Measurements from ENCODE around the gene ZZZ3. TPM values are rescaled to one million over a fixed set of nuclear protein-coding genes. Genes with fewer than 3 reads are reported as not detected.
A peak's percentile ranks its signal among the peaks of the same experiment; 100 is the strongest.
"Not testable (repeated sequence)": the region's sequence is repeated elsewhere in the genome, so short reads cannot be mapped to it uniquely, and the experiment has no call there.

The ZZZ3 gene
- total RNA-seq, 5 donors from 2014 or later (not counting 1 experiment from before 2014, with no cell fraction given), result 48.6 to 64.2 (median 57.0) TPM

DNA sequence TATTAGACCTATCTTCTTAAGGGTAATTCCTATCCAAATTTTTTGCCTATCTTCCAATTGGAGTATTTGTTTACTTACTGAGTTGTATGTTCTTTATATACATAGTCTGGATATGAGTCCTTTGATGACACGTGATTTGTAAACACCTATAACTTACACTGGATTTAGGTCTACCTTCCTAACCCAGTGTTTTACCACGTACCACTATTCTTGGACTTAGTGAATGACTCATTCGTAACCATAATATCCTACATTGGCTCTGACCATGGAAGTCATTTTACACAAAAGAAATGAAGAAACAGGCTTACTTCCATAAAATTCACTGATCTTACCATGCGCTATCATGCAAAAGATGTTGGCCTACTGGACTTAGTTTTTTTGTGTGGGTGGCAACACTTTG, 23.9 kb upstream of the ZZZ3 start:
- no peaks in the 10 kb centered on the region for H3K4me1 ChIP-seq (ENCODE audit: control insufficient read depth in 1 of 2, extremely low read depth in 1 of 2, insufficient read depth in 2 of 2, low read length in 2 of 2)
- CTCF ChIA-PET, result no interaction called here
- ATAC-seq (replicated peaks in 1 of 4), result no peak
- H3K36me3 ChIP-seq (ENCODE audit: control insufficient read depth in 2 of 2, extremely low read depth in 1 of 2, insufficient read depth in 1 of 2, low read length in 1 of 2), result peaks cover 0 to 39% of the 10 kb centered on the region in 2 donors
- 95% methylated on average over 3 of the region's 4 CpGs for WGBS (ENCODE audit: insufficient coverage)
- no peak overlapping the region for H3K4me3 ChIP-seq (ENCODE audit: control insufficient read depth in 1 of 2, extremely low read depth in 1 of 2, low read length in 1 of 2)
- Mint-ChIP-seq H3K27me3 (no peaks in the 10 kb centered on the region), H3K4me1 (no peaks in the 10 kb centered on the region), H3K9me3 (no peaks in the 10 kb centered on the region), H3K27ac (no peak overlapping the region), H3K4me3 (no peak overlapping the region), H3K36me3 (peaks cover 46% of the 10 kb centered on the region)
- no peak overlapping the region for H3K27ac ChIP-seq (ENCODE audit: low read length)
- H3K27me3 ChIP-seq (replicated peaks in 1 of 2; ENCODE audit: control insufficient read depth in 2 of 2, extremely low read depth in 1 of 2, insufficient read depth in 2 of 2, low read length in 1 of 2), result no peaks in the 10 kb centered on the region
- POLR2A ChIA-PET, result no interaction called here
- no peak for DNase-seq
- no peaks in the 10 kb centered on the region for H3K9me3 ChIP-seq

DNA sequence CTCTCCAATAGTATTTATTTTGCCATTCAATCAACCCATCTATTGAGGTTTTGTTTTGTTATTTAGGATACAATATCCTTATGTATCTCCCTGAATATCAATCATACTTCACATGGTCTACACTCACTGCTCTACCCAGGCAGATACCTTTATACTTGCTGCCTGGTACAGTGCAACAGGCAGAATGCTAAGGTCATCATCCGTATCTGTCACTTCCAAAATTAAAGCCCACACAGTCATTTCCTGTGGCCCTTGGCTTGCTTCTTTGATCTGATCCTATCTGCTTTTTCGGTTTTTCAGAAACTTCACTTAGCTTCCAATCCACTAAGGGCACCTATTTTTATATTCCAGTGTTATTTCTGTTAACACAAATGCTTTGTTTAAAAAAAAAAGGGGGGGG, 22.3 kb upstream of the ZZZ3 start:
- ATAC-seq (replicated peaks in 1 of 4), result no peak
- no peak overlapping the region for H3K4me3 ChIP-seq (ENCODE audit: control insufficient read depth in 1 of 2, extremely low read depth in 1 of 2, low read length in 1 of 2)
- H3K4me3 Mint-ChIP-seq, result no peak overlapping the region
- H3K27me3 ChIP-seq (replicated peaks in 1 of 2; ENCODE audit: control insufficient read depth in 2 of 2, extremely low read depth in 1 of 2, insufficient read depth in 2 of 2, low read length in 1 of 2), result no peaks in the 10 kb centered on the region
- POLR2A ChIA-PET, result interaction anchor here in 1 of 2 donors (0.6 kb wide), 1 partner anchor 444 kb away, joined by 3 read pairs; no protein-coding TSS in a partner anchor
- CTCF ChIA-PET, result no interaction called here
- WGBS (ENCODE audit: insufficient coverage), result 67% methylated on average over 1 of the region's 2 CpGs
- H3K36me3 ChIP-seq (ENCODE audit: control insufficient read depth in 2 of 2, extremely low read depth in 1 of 2, insufficient read depth in 1 of 2, low read length in 1 of 2), result peaks cover 0 to 29% of the 10 kb centered on the region in 2 donors
- no peaks in the 10 kb centered on the region for H3K4me1 Mint-ChIP-seq
- no peaks in the 10 kb centered on the region for H3K9me3 ChIP-seq
- no peaks in the 10 kb centered on the region for H3K4me1 ChIP-seq (ENCODE audit: control insufficient read depth in 1 of 2, extremely low read depth in 1 of 2, insufficient read depth in 2 of 2, low read length in 2 of 2)
- no peak overlapping the region for H3K27ac ChIP-seq (ENCODE audit: low read length)
- peaks cover 0 to under 1% (median 0%) of the 10 kb centered on the region in 3 donors for H3K9me3 Mint-ChIP-seq
- H3K36me3 Mint-ChIP-seq, result peaks cover 37% of the 10 kb centered on the region
- H3K27ac Mint-ChIP-seq, result no peak overlapping the region
- H3K27me3 Mint-ChIP-seq, result no peaks in the 10 kb centered on the region
- no peak for DNase-seq

DNA sequence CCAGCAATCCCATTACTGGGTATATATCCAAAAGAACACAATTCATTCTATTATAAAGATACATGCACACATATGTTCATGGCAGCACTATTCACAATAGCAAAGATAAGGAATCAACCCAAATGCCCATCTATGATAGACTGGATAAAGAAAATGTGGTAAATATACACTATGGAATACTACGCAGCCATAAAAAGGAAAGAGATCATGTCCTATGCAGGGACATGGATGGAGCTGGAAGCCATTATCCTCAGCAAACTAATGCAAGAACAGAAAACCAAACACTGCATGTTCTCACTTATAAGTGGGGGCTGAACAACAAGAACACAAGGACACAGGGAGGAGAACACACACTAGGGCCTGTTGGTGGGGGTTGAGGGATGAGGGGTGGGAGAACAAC, 17.2 kb upstream of the ZZZ3 start:
- POLR2A ChIA-PET, result interaction anchor here in 1 of 2 donors (0.6 kb wide), 1 partner anchor 8 kb away, joined by 3 read pairs; no protein-coding TSS in a partner anchor
- H3K4me3 ChIP-seq (ENCODE audit: control insufficient read depth in 1 of 2, extremely low read depth in 1 of 2, low read length in 1 of 2); CTCF ChIA-PET; H3K9me3 ChIP-seq; H3K4me3 Mint-ChIP-seq; H3K27ac ChIP-seq (ENCODE audit: low read length); H3K27me3 Mint-ChIP-seq; H3K4me1 Mint-ChIP-seq; H3K9me3 Mint-ChIP-seq; H3K4me1 ChIP-seq (ENCODE audit: control insufficient read depth in 1 of 2, extremely low read depth in 1 of 2, insufficient read depth in 2 of 2, low read length in 2 of 2); H3K27me3 ChIP-seq (replicated peaks in 1 of 2; ENCODE audit: control insufficient read depth in 2 of 2, extremely low read depth in 1 of 2, insufficient read depth in 2 of 2, low read length in 1 of 2); H3K27ac Mint-ChIP-seq; DNase-seq; ATAC-seq (replicated peaks in 1 of 4): not testable (repeated sequence)
- no CpG with 5 or more reads among the region's 1 CpG for WGBS (ENCODE audit: insufficient coverage)
- H3K36me3 ChIP-seq (ENCODE audit: control insufficient read depth in 2 of 2, extremely low read depth in 1 of 2, insufficient read depth in 1 of 2, low read length in 1 of 2), result peaks cover 0 to 26% of the 10 kb centered on the region in 2 donors
- peaks cover 27% of the 10 kb centered on the region for H3K36me3 Mint-ChIP-seq

DNA sequence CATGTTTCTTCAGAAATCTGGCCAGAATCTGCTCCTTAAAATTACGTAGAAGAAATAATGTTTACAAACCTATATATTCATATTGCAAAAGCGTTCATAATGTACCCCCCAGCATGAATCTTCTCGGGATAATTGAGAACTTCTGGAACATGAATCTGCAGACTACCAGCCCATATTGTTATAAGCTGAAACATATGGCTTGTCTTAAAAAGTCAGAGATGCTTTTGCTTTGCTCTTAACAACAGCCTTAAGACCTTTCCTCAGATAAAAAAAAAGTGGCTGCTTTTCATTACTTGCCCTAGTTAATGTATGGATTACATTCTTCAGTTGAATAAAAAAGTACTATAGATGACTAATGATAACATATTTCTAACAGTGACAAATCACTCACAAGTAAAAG, 15.0 kb upstream of the ZZZ3 start:
- Mint-ChIP-seq H3K9me3 (peaks cover 0 to 3% (median 0%) of the 10 kb centered on the region in 3 donors), H3K27ac (no peak overlapping the region), H3K27me3 (no peaks in the 10 kb centered on the region), H3K4me1 (no peaks in the 10 kb centered on the region), H3K36me3 (peaks cover 34% of the 10 kb centered on the region), H3K4me3 (no peak overlapping the region)
- DNase-seq, result no peak
- Histone ChIP-seq H3K27me3 (replicated peaks in 1 of 2; ENCODE audit: control insufficient read depth in 2 of 2, extremely low read depth in 1 of 2, insufficient read depth in 2 of 2, low read length in 1 of 2) (no peaks in the 10 kb centered on the region), H3K4me1 (ENCODE audit: control insufficient read depth in 1 of 2, extremely low read depth in 1 of 2, insufficient read depth in 2 of 2, low read length in 2 of 2) (no peaks in the 10 kb centered on the region), H3K9me3 (no peaks in the 10 kb centered on the region), H3K4me3 (ENCODE audit: control insufficient read depth in 1 of 2, extremely low read depth in 1 of 2, low read length in 1 of 2) (no peak overlapping the region), H3K27ac (ENCODE audit: low read length) (no peak overlapping the region), H3K36me3 (ENCODE audit: control insufficient read depth in 2 of 2, extremely low read depth in 1 of 2, insufficient read depth in 1 of 2, low read length in 1 of 2) (peaks cover 0 to 32% of the 10 kb centered on the region in 2 donors)
- WGBS (ENCODE audit: insufficient coverage), result no CpG with 5 or more reads among the region's 3 CpGs
- ChIA-PET CTCF (interaction anchor here (0.7 to 0.9 kb wide), 2 partner anchors 417 to 1590 kb away, joined by 3 read pairs; no protein-coding TSS in a partner anchor), POLR2A (interaction anchor here in 1 of 2 donors (0.7 kb wide), 1 partner anchor 102 kb away, joined by 3 read pairs; no protein-coding TSS in a partner anchor)
- ATAC-seq (replicated peaks in 1 of 4), result no peak

DNA sequence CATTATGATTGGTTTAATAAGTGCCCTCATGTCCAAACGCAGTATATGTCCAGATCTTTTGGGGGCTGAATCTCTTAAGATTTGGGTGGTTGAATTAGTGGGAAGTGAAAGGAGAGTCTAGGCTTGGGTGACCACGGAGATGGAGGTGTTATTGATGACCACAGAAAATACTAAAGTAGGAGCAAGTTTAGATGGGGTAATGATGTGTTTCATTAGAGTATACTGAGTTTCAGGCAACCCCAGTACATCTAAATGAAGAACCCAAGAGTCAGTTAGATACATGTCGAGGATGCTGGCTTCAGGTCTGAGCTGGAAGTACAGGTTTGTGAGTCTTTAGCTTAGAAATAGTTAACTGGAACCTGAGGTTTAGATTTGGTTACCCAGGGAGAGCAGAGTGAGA, 6.5 kb upstream of the ZZZ3 start:
- ChIA-PET POLR2A (no interaction called here), CTCF (interaction anchor here in 1 of 2 donors (1.3 kb wide), 1 partner anchor 10 kb away, joined by 3 read pairs; no protein-coding TSS in a partner anchor)
- Histone ChIP-seq H3K36me3 (ENCODE audit: control insufficient read depth in 2 of 2, extremely low read depth in 1 of 2, insufficient read depth in 1 of 2, low read length in 1 of 2) (peaks cover 0 to 3% of the 10 kb centered on the region in 2 donors), H3K4me1 (ENCODE audit: control insufficient read depth in 1 of 2, extremely low read depth in 1 of 2, insufficient read depth in 2 of 2, low read length in 2 of 2) (peaks cover 0 to 4% of the 10 kb centered on the region in 2 experiments), H3K27me3 (replicated peaks in 1 of 2; ENCODE audit: control insufficient read depth in 2 of 2, extremely low read depth in 1 of 2, insufficient read depth in 2 of 2, low read length in 1 of 2) (no peaks in the 10 kb centered on the region), H3K27ac (ENCODE audit: low read length) (no peak overlapping the region), H3K4me3 (ENCODE audit: control insufficient read depth in 1 of 2, extremely low read depth in 1 of 2, low read length in 1 of 2) (no peak overlapping the region), H3K9me3 (no peaks in the 10 kb centered on the region)
- H3K9me3 Mint-ChIP-seq, result no peaks in the 10 kb centered on the region
- WGBS (ENCODE audit: insufficient coverage), result 92% methylated on average over 2 of the region's 3 CpGs
- H3K27ac Mint-ChIP-seq, result peak overlapping the region in 1 of 2 donors; percentile 44
- no peak overlapping the region for H3K4me3 Mint-ChIP-seq
- no peaks in the 10 kb centered on the region for H3K27me3 Mint-ChIP-seq
- peaks cover 24% of the 10 kb centered on the region for H3K36me3 Mint-ChIP-seq
- no peak for DNase-seq
- H3K4me1 Mint-ChIP-seq, result peaks cover 4 to 8% (median 6%) of the 10 kb centered on the region in 3 donors
- ATAC-seq (replicated peaks in 1 of 4), result no peak

DNA sequence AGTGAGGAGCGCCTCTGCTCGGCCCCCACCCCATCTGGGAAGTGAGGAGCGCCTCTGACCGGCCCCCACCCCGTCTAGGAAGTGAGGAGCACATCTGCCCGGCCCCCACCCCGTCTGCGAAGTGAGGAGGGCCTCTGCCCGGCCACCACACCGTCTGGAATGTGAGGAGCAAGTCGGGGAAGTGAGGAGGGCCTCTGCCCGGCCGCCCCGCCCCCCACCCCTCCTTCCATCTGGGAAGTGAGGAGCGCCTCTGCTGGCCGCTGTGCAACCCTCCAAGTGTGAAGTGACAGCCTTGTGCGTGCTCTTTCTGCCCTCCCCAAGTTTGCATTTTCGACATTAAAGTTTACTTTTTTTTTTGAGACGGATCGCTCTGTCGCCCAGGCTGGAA, 5.1 kb upstream of the ZZZ3 start:
- Histone ChIP-seq H3K27me3 (replicated peaks in 1 of 2; ENCODE audit: control insufficient read depth in 2 of 2, extremely low read depth in 1 of 2, insufficient read depth in 2 of 2, low read length in 1 of 2) (no peaks in the 10 kb centered on the region), H3K27ac (ENCODE audit: low read length) (no peak overlapping the region), H3K9me3 (no peaks in the 10 kb centered on the region), H3K4me1 (ENCODE audit: control insufficient read depth in 1 of 2, extremely low read depth in 1 of 2, insufficient read depth in 2 of 2, low read length in 2 of 2) (peaks cover 5 to 6% of the 10 kb centered on the region in 2 experiments), H3K36me3 (ENCODE audit: control insufficient read depth in 2 of 2, extremely low read depth in 1 of 2, insufficient read depth in 1 of 2, low read length in 1 of 2) (no peaks in the 10 kb centered on the region), H3K4me3 (ENCODE audit: control insufficient read depth in 1 of 2, extremely low read depth in 1 of 2, low read length in 1 of 2) (no peak overlapping the region)
- Mint-ChIP-seq H3K27ac (no peak overlapping the region), H3K36me3 (peaks cover 19% of the 10 kb centered on the region), H3K27me3 (no peaks in the 10 kb centered on the region), H3K4me1 (peaks cover 9 to 14% (median 14%) of the 10 kb centered on the region in 3 donors), H3K9me3 (no peaks in the 10 kb centered on the region), H3K4me3 (peak overlapping the region; percentile 44 to 55 (median 52))
- ATAC-seq (replicated peaks in 1 of 4) (no peak), DNase-seq (peak in 5 of 35 experiments; percentile 9 to 31 (median 22))
- ChIA-PET CTCF (interaction anchor here in 1 of 2 donors (0.6 to 1.3 kb wide), 2 partner anchors 8 to 65 kb away, joined by 3 to 10 read pairs; no protein-coding TSS in a partner anchor), POLR2A (interaction anchor here in 1 of 2 donors (0.6 kb wide), 1 partner anchor 69 kb away, joined by 3 read pairs; no protein-coding TSS in a partner anchor)
- WGBS (ENCODE audit: insufficient coverage), result 54% methylated on average over 5 of the region's 21 CpGs

Measured in T-cell (primary cell).